GM21723 (cell line): ENCODE measurements around the gene WNT7B.

Experiments used
- ATAC-seq: cut with Tn5 transposase; IDR thresholded peaks from one replicate; pipeline ENCODE4 v1.9.1; 2021; ENCODE audit warnings: mild to moderate bottlenecking, moderate library complexity; ENCODE audit not compliant: unreplicated experiment

The WNT7B gene

GRCh38 chr22:45914309-45914708, 62.7 kb downstream of the WNT7B start:
- no peak for ATAC-seq

- no peak for ATAC-seq
These were observed 64.1 kb downstream of the WNT7B start for GRCh38 chr22:45912910-45913309.

- ATAC-seq = no peak
These were observed 65.2 kb downstream of the WNT7B start for GRCh38 chr22:45911601-45912271.

GRCh38 chr22:45910928-45911467, 66.0 kb downstream of the WNT7B start:
- ATAC-seq = no peak

- no peak for ATAC-seq
These were observed 68.0 kb downstream of the WNT7B start for GRCh38 chr22:45908961-45909360.

GRCh38 chr22:45907996-45908395, 69.0 kb downstream of the WNT7B start:
- ATAC-seq = no peak

GRCh38 chr22:45907378-45907777, 69.6 kb downstream of the WNT7B start:
- ATAC-seq = no peak

- no peak for ATAC-seq
These were observed 70.0 kb downstream of the WNT7B start for GRCh38 chr22:45906946-45907345.

GRCh38 chr22:45905924-45906865, 70.8 kb downstream of the WNT7B start:
- ATAC-seq = no peak

- no peak for ATAC-seq
These were observed 71.5 kb downstream of the WNT7B start for GRCh38 chr22:45905326-45905923.

- no peak for ATAC-seq
These were observed 72.7 kb downstream of the WNT7B start for GRCh38 chr22:45904236-45904635.

- ATAC-seq = no peak
These were observed 73.4 kb downstream of the WNT7B start for GRCh38 chr22:45903355-45904135.

GRCh38 chr22:45897736-45898135, 79.2 kb downstream of the WNT7B start:
- no peak for ATAC-seq

GRCh38 chr22:45896964-45897538, 79.9 kb downstream of the WNT7B start:
- no peak for ATAC-seq

GRCh38 chr22:45896153-45896951, 80.6 kb downstream of the WNT7B start:
- ATAC-seq = no peak

- ATAC-seq = no peak
These were observed 81.4 kb downstream of the WNT7B start for GRCh38 chr22:45895436-45896152.

- no peak for ATAC-seq
These were observed 83.4 kb downstream of the WNT7B start for GRCh38 chr22:45893516-45893915.

- ATAC-seq = no peak
These were observed 84.1 kb downstream of the WNT7B start for GRCh38 chr22:45892681-45893461.
